ENCODE data around the gene RGS5.
"Not testable (repeated sequence)": the region's sequence is repeated elsewhere in the genome, so short reads cannot be mapped to it uniquely, and the experiment has no call there.

The RGS5 gene

DNA sequence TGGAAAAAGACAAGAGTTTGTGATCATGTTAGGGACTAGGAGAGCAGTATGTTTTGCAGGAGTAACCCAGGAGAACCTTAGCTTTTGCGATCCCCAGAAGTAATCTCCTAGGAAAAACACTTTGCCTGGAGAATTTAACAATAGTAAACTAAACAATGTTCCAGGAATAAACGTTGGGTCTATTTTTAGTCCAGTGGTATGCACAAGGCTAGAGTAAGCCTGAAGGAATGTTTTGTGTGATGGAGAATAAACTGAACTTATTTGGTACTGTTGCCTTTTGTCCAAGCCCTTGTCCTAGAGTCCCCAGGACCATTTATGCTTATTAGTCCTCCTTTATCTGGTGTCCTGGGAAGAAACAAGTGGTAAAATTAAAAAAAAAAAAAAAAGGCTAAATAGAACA lies 28.7 kb upstream of the RGS5 start:
- Histone ChIP-seq H3K4me3 (ENCODE audit: low read depth in 1 of 2, low read length in 1 of 2) (no peak overlapping the region), H3K27me3 (no peaks in the 10 kb centered on the region), H3K9me3 (no peaks in the 10 kb centered on the region), H3K36me3 (no peaks in the 10 kb centered on the region), H3K27ac (no peak overlapping the region), H3K4me1 (ENCODE audit: control insufficient read depth in 1 of 2, insufficient read depth in 1 of 2, low read depth in 1 of 2, low read length in 1 of 2) (peaks cover 0 to 7% of the 10 kb centered on the region in 2 experiments)
- TF ChIP-seq, protein P1, sequence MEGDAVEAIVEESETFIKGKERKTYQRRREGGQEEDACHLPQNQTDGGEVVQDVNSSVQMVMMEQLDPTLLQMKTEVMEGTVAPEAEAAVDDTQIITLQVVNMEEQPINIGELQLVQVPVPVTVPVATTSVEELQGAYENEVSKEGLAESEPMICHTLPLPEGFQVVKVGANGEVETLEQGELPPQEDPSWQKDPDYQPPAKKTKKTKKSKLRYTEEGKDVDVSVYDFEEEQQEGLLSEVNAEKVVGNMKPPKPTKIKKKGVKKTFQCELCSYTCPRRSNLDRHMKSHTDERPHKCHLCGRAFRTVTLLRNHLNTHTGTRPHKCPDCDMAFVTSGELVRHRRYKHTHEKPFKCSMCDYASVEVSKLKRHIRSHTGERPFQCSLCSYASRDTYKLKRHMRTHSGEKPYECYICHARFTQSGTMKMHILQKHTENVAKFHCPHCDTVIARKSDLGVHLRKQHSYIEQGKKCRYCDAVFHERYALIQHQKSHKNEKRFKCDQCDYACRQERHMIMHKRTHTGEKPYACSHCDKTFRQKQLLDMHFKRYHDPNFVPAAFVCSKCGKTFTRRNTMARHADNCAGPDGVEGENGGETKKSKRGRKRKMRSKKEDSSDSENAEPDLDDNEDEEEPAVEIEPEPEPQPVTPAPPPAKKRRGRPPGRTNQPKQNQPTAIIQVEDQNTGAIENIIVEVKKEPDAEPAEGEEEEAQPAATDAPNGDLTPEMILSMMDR (IDR thresholded peaks at IDR 0.05): no peak

DNA sequence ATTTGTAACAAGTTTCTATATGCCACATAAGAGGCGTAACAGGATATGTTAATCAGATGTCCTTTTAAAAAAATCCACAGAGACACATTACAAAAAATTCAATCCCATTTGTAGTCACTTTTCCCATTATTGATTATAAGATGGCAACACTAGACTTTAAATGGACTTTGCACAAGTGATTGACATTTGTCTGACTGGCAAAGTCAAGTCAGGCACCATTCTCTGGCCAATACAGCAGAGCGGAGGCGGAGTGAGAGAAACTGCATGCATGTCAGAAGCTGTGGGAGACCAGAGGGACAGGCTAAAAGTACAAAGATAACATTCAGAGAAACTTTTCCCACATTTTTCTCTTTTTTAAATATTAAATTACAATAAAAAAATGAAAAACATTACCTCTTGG lies 28.1 kb upstream of the RGS5 start:
- Histone ChIP-seq H3K27me3 (no peaks in the 10 kb centered on the region), H3K4me1 (ENCODE audit: control insufficient read depth in 1 of 2, insufficient read depth in 1 of 2, low read depth in 1 of 2, low read length in 1 of 2) (peaks cover 0 to 7% of the 10 kb centered on the region in 2 experiments), H3K4me3 (ENCODE audit: low read depth in 1 of 2, low read length in 1 of 2) (no peak overlapping the region), H3K27ac (no peak overlapping the region), H3K36me3 (no peaks in the 10 kb centered on the region), H3K9me3 (no peaks in the 10 kb centered on the region)
- TF ChIP-seq, protein P1 (IDR thresholded peaks at IDR 0.05): no peak

DNA sequence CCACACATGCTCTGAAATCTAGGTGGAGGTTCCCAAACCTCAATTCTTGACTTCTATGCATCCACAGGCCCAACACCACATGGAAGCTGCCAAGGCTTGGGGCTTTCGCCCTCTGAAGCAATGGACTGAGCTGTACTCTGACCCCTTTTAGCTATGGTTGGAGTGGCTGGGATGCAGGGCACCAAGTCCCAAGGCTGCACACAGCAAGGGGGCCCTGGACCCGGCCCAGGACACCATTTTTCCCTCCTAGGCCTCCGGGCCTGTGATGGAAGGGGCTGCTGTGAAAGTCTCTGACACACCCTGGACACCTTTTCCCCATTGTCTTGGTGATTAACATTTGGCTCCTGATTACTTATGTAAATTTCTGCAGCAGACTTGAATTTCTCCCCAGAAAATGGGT lies 25.6 kb upstream of the RGS5 start:
- H3K9me3 ChIP-seq; H3K36me3 ChIP-seq; H3K27me3 ChIP-seq; H3K4me3 ChIP-seq (ENCODE audit: low read depth in 1 of 2, low read length in 1 of 2); H3K27ac ChIP-seq; H3K4me1 ChIP-seq (ENCODE audit: control insufficient read depth in 1 of 2, insufficient read depth in 1 of 2, low read depth in 1 of 2, low read length in 1 of 2): not testable (repeated sequence)

DNA sequence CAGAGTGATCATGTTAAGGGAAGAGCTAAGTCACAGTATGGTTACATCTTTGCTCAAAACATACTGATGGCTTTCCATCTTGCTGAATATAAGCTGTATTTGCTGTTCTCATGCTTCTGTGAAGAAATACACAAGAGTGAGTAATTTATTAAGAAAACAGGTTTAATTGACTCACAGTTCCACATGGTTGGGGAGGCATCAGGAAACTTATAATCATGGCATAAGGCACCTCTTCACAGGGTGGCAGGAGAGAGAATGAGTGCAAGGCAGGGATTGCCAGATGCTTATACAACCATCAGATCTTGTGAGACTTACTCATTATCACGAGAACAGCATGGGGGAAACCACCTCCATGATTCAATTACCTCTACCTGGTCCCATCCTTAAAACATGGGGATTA lies 24.4 kb upstream of the RGS5 start:
- Histone ChIP-seq H3K27ac (no peak overlapping the region), H3K4me3 (ENCODE audit: low read depth in 1 of 2, low read length in 1 of 2) (no peak overlapping the region), H3K4me1 (ENCODE audit: control insufficient read depth in 1 of 2, insufficient read depth in 1 of 2, low read depth in 1 of 2, low read length in 1 of 2) (peaks cover 0 to 1% of the 10 kb centered on the region in 2 experiments), H3K36me3 (no peaks in the 10 kb centered on the region), H3K9me3 (no peaks in the 10 kb centered on the region), H3K27me3 (no peaks in the 10 kb centered on the region)
- TF ChIP-seq, protein P1 (IDR thresholded peaks at IDR 0.05): no peak

DNA sequence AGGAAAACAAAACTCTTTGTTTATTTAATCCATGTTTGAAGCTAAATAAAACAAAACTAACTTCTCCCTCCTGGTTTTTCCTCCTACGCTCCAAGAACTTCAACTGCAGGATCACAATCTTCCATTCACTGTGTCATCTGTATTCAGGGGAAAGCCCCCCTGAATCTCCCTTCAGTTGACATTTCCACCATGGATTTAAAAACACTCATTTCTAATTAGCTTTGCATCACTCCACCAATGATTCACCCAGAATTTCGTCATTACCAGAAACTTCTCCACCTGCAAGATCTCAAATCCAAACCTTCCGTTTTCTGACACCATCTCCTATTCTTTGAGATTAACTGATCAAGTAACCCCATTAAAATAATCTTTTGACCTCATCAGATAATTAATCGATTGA lies 10.9 kb upstream of the RGS5 start:
- H3K4me1 ChIP-seq (ENCODE audit: control insufficient read depth in 1 of 2, insufficient read depth in 1 of 2, low read depth in 1 of 2, low read length in 1 of 2): no peaks in the 10 kb centered on the region
- H3K36me3 ChIP-seq: no peaks in the 10 kb centered on the region
- H3K4me3 ChIP-seq (ENCODE audit: low read depth in 1 of 2, low read length in 1 of 2): no peak overlapping the region
- no peak overlapping the region for H3K27ac ChIP-seq
- H3K27me3 ChIP-seq: peaks cover 7% of the 10 kb centered on the region
- TF ChIP-seq, protein P1 (IDR thresholded peaks at IDR 0.05): no peak
- no peaks in the 10 kb centered on the region for H3K9me3 ChIP-seq

DNA sequence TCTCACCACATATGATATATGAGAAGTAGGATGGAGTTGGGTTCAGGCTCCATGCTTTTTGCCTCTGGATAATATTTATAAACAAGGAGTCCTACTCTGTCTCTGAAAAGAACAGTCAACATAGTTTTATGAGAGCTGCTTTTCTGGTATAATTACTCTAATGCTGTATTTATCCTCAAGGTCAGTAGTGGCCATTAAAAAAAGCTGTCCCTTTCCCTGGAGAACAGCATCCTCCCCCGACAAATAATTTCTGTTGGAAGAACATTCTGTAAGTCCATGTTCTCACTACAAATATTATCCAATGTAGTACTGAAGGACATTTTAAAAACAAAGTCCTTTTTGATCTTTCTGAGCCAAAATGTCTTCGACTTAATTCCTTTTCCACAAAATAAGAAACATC lies 9.0 kb upstream of the RGS5 start:
- H3K9me3 ChIP-seq: no peaks in the 10 kb centered on the region
- no peak overlapping the region for H3K4me3 ChIP-seq (ENCODE audit: low read depth in 1 of 2, low read length in 1 of 2)
- H3K4me1 ChIP-seq (ENCODE audit: control insufficient read depth in 1 of 2, insufficient read depth in 1 of 2, low read depth in 1 of 2, low read length in 1 of 2): no peaks in the 10 kb centered on the region
- no peak overlapping the region for H3K27ac ChIP-seq
- TF ChIP-seq, protein P1 (IDR thresholded peaks at IDR 0.05): no peak
- H3K36me3 ChIP-seq: no peaks in the 10 kb centered on the region
- H3K27me3 ChIP-seq: peaks cover 7% of the 10 kb centered on the region
